Esophagus muscularis mucosa (tissue), 3 donors: ENCODE measurements around the gene DNAH12.

Source experiments
- POLR2A ChIP-seq: fragments of 450-650 bp; IDR thresholded peaks from one replicate; pipeline ENCODE4 v1.6.1; 2017; ENCODE audit warnings: antibody characterized with exemption, moderate library complexity, mild to moderate bottlenecking, low read depth
- POLR2AphosphoS5 ChIP-seq, 2 donors: sonication (generic); formaldehyde crosslinking; IDR thresholded peaks; one replicate each; pipeline ENCODE4 v1.6.1; 2017; ENCODE audit warnings: antibody characterized with exemption in 2 of 2
- TF ChIP-seq, protein P1 (sequence below), 3 experiments: fragments of 200-600 bp in 2 of 3; fragments of 450-650 bp in 1 of 3; sonication (generic) in 2 of 3; IDR thresholded peaks; one replicate each; pipeline ENCODE4 v1.5.1; 2017 to 2019; ENCODE audit warnings: antibody characterized with exemption in 3 of 3, mild to moderate bottlenecking in 2 of 3, moderate library complexity in 1 of 3

DNA sequence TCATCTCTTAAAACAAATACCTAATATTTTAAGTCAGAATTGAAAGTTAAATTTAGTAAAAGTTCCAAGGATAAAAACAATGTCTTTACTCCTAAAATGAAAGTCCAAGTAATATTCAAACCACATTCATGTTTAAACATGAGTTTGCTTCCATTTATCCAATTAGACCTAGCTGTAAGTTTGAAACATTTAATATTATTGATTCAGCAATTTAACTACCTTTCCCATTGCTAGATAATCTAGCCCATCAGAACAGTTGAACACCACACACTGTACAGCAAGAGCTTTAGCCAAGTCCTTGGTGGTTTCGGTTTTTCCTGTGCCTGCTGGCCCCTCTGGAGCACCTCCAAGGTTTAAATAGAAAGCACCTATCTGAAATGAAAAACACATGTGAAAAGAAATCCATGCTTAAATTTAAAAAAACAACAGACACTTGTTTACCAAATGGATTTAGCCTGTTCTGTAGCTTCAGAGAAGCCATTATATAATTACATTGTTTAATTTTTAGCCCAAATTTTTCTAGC, 97.8 kb downstream of the DNAH12 start:
- TF ChIP-seq POLR2A (no peak), POLR2AphosphoS5 (IDR thresholded peaks at IDR 0.05) (no peak)
- TF ChIP-seq, protein P1, sequence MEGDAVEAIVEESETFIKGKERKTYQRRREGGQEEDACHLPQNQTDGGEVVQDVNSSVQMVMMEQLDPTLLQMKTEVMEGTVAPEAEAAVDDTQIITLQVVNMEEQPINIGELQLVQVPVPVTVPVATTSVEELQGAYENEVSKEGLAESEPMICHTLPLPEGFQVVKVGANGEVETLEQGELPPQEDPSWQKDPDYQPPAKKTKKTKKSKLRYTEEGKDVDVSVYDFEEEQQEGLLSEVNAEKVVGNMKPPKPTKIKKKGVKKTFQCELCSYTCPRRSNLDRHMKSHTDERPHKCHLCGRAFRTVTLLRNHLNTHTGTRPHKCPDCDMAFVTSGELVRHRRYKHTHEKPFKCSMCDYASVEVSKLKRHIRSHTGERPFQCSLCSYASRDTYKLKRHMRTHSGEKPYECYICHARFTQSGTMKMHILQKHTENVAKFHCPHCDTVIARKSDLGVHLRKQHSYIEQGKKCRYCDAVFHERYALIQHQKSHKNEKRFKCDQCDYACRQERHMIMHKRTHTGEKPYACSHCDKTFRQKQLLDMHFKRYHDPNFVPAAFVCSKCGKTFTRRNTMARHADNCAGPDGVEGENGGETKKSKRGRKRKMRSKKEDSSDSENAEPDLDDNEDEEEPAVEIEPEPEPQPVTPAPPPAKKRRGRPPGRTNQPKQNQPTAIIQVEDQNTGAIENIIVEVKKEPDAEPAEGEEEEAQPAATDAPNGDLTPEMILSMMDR (IDR thresholded peaks at IDR 0.05): no peak
